ENCODE measurements around the gene FKBP1A.

FKBP1A gene

GRCh38 chr20:1353956-1354355 lies 38.9 kb downstream of the FKBP1A start (continued):
- no peak for TF ChIP-seq ZNF133 (tag by site-specific recombination; IDR thresholded peaks at IDR 0.05)
- no peak for TF ChIP-seq IKZF3 (tag by site-specific recombination; IDR thresholded peaks at IDR 0.05)
- no peak for TF ChIP-seq ZNF239 (tag by site-specific recombination; IDR thresholded peaks at IDR 0.05)
- TF ChIP-seq ZNF335 (tag by site-specific recombination; conservative IDR thresholded peaks at IDR 0.05): no peak
- TF ChIP-seq CTCF (tag by site-specific recombination; IDR thresholded peaks at IDR 0.05): no peak

GRCh38 chr20:1346315-1346969 lies 46.4 kb downstream of the FKBP1A start:
- POLR2A ChIA-PET: no interaction called here
- peaks cover 0 to 15% of the 10 kb centered on the region in 2 experiments; a peak in 2 of 3 replicates for H3K36me3 ChIP-seq (ENCODE audit: control insufficient read depth in 2 of 2, insufficient read depth in 1 of 2, low read length in 2 of 2)
- no peaks in the 10 kb centered on the region for H3K4me1 ChIP-seq (ENCODE audit: control insufficient read depth, insufficient read depth, low read length)
- CTCF ChIA-PET: interaction anchor here (1.3 kb wide), 1 partner anchor 453 kb away, joined by 4 read pairs; no protein-coding TSS in a partner anchor
- H3K4me3 ChIP-seq (ENCODE audit: low read depth, low read length): no peak overlapping the region
- H3K9me3 ChIP-seq (ENCODE audit: control insufficient read depth, insufficient read depth, low read depth, low read length): no peaks in the 10 kb centered on the region; the same call in 1 of the 2 replicates
- H3K27ac ChIP-seq (ENCODE audit: extremely low read depth, low read depth, low read length): no peak overlapping the region
- TF ChIP-seq ZNF747 (tag by site-specific recombination; IDR thresholded peaks at IDR 0.05): no peak
- no peak for TF ChIP-seq ZNF280C (tag by site-specific recombination; IDR thresholded peaks at IDR 0.05)
- TF ChIP-seq CTCF (tag by site-specific recombination; IDR thresholded peaks at IDR 0.05): no peak
- TF ChIP-seq ZNF24 (tag by site-specific recombination; IDR thresholded peaks at IDR 0.05): no peak
- TF ChIP-seq PRDM1 (tag by site-specific recombination; IDR thresholded peaks at IDR 0.05): no peak
- TF ChIP-seq KLF1 (tag by site-specific recombination; IDR thresholded peaks at IDR 0.05): no peak
- TF ChIP-seq ZEB2 (tag by site-specific recombination; IDR thresholded peaks at IDR 0.05): no peak

GRCh38 chr20:1345756-1346093 lies 47.1 kb downstream of the FKBP1A start:
- ChIA-PET CTCF (interaction anchor here (0.6 to 1.3 kb wide), 3 partner anchors 9 to 454 kb away, joined by 3 to 4 read pairs (median 3); no protein-coding TSS in a partner anchor), POLR2A (interaction anchor here (0.6 kb wide), 1 partner anchor 1006 kb away, joined by 4 read pairs; no protein-coding TSS in a partner anchor)
- no peaks in the 10 kb centered on the region; the same call in 1 of the 2 replicates for H3K9me3 ChIP-seq (ENCODE audit: control insufficient read depth, insufficient read depth, low read depth, low read length)
- no peaks in the 10 kb centered on the region for H3K4me1 ChIP-seq (ENCODE audit: control insufficient read depth, insufficient read depth, low read length)
- TF ChIP-seq ZSCAN16 (tag by site-specific recombination; IDR thresholded peaks at IDR 0.05): no peak
- no peak for TF ChIP-seq GLI4 (tag by site-specific recombination; IDR thresholded peaks at IDR 0.05)
- H3K36me3 ChIP-seq (ENCODE audit: control insufficient read depth in 2 of 2, insufficient read depth in 1 of 2, low read length in 2 of 2): peaks cover 0 to 10% of the 10 kb centered on the region in 2 experiments; a peak in 2 of 3 replicates
- no peak overlapping the region for H3K27ac ChIP-seq (ENCODE audit: extremely low read depth, low read depth, low read length)
- no peak overlapping the region for H3K4me3 ChIP-seq (ENCODE audit: low read depth, low read length)
